PFSK-1 (cell line): Measurements from ENCODE around the gene VPS41.

Experiments used
- FOXP2 ChIP-seq: optimal IDR thresholded peaks from 2 replicates; pipeline ENCODE3; 2011; ENCODE audit warnings: borderline replicate concordance, control low read depth, inconsistent platforms; ENCODE audit not compliant: insufficient read depth; ENCODE audit errors: extremely low read length, extremely low read depth
- POLR2AphosphoS5 ChIP-seq: IDR thresholded peaks from 2 replicates; pipeline ENCODE4 v1.6.1; 2012; ENCODE audit warnings: low read depth, mild to moderate bottlenecking, control low read depth, low read length, moderate library complexity
- SIN3A ChIP-seq: IDR thresholded peaks from 2 replicates; pipeline ENCODE4 v1.6.1; 2012; ENCODE audit warnings: mild to moderate bottlenecking, low read length, moderate library complexity, borderline replicate concordance; ENCODE audit not compliant: insufficient read depth
- TAF1 ChIP-seq: IDR thresholded peaks from 2 replicates; pipeline ENCODE4 v1.6.1; 2012; ENCODE audit warnings: low read length, control low read depth, borderline replicate concordance; ENCODE audit not compliant: insufficient read depth
- TF ChIP-seq, protein P1 (sequence below), 2 experiments: IDR thresholded peaks; 2 replicates each; pipeline versions ENCODE4 v1.6.1 to v1.8.0; 2011 to 2012; ENCODE audit warnings: low read depth in 2 of 2, low read length in 2 of 2, control low read depth in 1 of 2, inconsistent platforms in 1 of 2, mild to moderate bottlenecking in 1 of 2, moderate library complexity in 1 of 2; ENCODE audit not compliant: insufficient read depth in 1 of 2

DNA sequence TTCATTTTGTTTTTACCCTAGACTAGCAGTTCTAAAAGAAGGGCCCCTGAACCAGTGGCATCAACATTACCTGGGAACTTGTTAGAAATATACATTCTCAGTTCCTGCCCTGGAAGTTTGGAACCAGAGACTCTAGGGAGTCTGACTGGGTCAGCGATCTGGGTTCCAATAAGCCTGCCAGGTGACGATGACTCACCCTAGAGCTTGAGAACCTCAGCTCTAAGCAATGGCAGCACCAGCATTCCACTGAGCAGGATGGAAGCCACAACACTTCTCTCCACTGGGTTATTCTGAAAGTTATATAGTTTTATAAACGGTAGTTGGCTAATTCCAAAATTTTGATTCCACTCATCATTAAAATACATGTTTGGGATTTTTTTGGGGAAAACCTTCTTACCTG, 180.8 kb downstream of the VPS41 start:
- TF ChIP-seq, protein P1, sequence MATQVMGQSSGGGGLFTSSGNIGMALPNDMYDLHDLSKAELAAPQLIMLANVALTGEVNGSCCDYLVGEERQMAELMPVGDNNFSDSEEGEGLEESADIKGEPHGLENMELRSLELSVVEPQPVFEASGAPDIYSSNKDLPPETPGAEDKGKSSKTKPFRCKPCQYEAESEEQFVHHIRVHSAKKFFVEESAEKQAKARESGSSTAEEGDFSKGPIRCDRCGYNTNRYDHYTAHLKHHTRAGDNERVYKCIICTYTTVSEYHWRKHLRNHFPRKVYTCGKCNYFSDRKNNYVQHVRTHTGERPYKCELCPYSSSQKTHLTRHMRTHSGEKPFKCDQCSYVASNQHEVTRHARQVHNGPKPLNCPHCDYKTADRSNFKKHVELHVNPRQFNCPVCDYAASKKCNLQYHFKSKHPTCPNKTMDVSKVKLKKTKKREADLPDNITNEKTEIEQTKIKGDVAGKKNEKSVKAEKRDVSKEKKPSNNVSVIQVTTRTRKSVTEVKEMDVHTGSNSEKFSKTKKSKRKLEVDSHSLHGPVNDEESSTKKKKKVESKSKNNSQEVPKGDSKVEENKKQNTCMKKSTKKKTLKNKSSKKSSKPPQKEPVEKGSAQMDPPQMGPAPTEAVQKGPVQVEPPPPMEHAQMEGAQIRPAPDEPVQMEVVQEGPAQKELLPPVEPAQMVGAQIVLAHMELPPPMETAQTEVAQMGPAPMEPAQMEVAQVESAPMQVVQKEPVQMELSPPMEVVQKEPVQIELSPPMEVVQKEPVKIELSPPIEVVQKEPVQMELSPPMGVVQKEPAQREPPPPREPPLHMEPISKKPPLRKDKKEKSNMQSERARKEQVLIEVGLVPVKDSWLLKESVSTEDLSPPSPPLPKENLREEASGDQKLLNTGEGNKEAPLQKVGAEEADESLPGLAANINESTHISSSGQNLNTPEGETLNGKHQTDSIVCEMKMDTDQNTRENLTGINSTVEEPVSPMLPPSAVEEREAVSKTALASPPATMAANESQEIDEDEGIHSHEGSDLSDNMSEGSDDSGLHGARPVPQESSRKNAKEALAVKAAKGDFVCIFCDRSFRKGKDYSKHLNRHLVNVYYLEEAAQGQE (IDR thresholded peaks at IDR 0.05; ENCODE audit: insufficient read depth in 1 of 2, low read depth in 2 of 2, low read length in 2 of 2), result no peak
- TF ChIP-seq POLR2AphosphoS5 (no peak), TAF1 (no peak), FOXP2 (no peak), SIN3A (no peak)
